GM19324 (cell line): ENCODE measurements around the gene GNAO1.
"Not testable (repeated sequence)": the region's sequence is repeated elsewhere in the genome, so short reads cannot be mapped to it uniquely, and the experiment has no call there.

Source experiments
- ATAC-seq: cut with Tn5 transposase; IDR thresholded peaks from one replicate; pipeline ENCODE4 v1.9.1; 2021; ENCODE audit warnings: mild to moderate bottlenecking, moderate library complexity; ENCODE audit not compliant: unreplicated experiment, low FRiP score

The GNAO1 gene

DNA sequence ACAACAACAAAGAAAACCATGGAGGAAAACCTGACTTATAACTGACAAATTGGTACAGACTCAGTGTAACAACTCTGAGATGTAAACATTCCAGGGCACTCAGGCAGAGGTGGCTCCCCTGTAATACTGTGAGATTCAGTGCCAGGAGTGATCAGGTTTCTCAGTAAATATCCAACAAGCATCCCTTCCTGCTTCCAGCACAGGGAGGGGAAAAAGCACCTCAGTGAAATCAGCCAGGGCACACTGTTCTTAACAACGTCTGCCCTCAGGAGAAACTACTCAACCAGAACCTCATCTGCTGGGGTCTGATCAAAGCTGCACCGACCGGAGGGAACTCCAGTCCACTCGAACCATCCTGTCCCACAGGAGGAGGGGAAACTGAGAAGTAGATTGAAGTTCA is 181.7 kb downstream of the GNAO1 start:
- no peak for ATAC-seq

DNA sequence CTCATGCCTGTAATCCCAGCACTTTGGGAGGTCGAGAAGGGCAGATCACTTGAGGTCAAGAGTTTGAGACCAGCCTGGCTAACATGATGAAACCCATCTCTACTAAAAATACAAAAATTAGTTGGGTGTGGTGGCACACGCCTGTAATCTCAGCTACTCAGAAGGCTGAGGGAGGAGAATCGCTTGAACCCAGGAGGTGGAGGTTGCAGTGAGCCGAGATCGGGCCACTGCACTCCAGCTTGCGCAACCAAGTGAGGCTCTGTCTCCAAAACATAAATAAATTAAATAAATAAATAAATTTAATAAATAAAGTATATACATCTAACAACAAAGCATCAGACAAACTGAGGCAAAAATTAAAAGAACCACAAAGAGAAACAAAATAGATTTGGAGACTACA is 184.5 kb downstream of the GNAO1 start:
- not testable (repeated sequence) for ATAC-seq

GRCh38 chr16:56379044-56379443 is 187.8 kb downstream of the GNAO1 start:
- not testable (repeated sequence) for ATAC-seq

DNA sequence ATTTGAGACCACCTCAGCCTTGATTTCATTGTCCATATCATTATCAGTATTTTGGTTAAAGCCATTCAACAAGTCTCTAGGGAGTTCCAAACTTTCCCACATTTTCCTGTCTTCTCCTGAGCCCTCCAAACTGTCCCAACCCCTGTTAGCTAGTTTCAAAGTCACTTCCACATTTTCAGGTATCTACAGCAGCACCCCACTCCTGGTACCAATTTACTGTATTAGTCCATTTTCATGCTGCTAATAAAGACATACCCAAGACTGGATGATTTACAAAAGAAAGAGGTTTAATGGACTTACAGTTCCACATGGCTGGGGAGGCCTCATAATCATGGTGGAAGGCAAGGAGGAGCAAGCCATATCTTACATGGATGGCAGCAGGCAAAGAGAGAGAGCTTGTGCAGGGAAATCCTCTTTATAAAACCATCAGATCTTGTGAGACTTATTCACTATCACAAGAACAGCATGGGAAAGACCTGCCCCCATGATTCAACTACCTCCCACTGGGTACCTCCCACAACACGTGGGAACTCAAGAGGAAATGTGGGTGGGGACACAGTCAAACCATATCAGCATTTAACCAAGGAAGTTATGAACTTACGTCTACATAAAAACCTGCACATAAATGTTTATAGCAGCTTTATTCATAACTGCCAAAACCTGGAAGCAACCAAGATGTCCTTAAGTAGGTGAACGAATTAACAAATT is 189.6 kb downstream of the GNAO1 start:
- ATAC-seq: not testable (repeated sequence)

GRCh38 chr16:56382459-56382858 is 191.2 kb downstream of the GNAO1 start:
- ATAC-seq: no peak

- ATAC-seq: no peak
Measured at GRCh38 chr16:56382901-56383355, 191.6 kb downstream of the GNAO1 start.

GRCh38 chr16:56384074-56384721 is 192.9 kb downstream of the GNAO1 start:
- no peak for ATAC-seq

DNA sequence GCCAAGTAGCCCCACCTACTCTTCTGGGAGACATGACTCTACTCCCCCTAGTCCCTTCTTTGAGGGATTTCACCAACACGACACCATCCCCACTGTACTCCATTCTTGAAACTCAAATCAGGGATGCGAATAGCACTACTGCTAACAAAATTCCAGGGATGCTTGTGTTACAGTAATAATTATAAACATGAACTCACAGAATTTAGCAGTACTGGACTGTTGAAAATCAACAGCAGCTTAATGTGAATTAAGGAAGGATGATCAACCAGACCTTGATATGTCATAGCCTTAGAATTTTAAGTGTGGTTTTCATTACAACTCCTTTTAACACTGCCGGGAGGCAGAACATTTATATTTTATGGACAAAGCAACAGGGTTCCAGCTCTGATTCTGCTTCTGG is 196.1 kb downstream of the GNAO1 start:
- ATAC-seq: no peak

GRCh38 chr16:56388209-56388608 is 196.9 kb downstream of the GNAO1 start:
- no peak for ATAC-seq

- no peak for ATAC-seq
Measured at GRCh38 chr16:56389554-56389953, 198.3 kb downstream of the GNAO1 start.

DNA sequence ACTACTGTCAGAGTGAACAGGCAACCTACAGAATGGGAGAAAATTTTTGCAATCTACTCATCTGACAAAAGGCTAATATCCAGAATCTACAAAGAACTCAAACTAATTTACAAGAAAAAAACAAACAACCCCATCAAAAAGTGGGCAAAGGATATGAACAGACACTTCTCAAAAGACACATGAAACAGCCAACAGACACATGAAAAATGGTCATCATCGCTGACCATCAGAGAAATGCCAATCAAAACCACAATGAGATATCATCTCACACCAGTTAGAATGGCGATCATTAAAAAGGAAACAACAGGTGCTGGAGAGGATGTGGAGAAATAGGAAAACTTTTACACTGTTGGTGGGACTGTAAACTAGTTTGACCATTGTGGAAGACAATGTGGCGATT is 205.4 kb downstream of the GNAO1 start:
- ATAC-seq: not testable (repeated sequence)

DNA sequence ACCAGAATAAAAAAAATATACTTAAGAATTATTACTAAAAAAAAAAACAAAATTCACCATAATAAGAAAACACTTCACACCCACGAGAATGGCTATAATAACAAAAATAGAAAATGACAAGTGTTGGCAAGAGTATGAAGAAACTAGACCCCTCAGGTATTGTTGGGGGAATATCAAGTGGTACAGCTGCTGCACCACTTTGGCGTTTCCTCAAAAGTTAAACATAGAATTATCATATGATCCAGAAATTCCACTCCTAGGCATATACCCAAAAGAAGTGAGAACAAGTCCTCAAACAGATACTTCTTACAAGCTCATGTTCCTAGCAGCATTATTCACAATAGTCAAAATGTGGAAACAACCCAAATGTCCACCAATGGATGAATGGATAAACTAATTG is 207.8 kb downstream of the GNAO1 start:
- ATAC-seq: no peak

DNA sequence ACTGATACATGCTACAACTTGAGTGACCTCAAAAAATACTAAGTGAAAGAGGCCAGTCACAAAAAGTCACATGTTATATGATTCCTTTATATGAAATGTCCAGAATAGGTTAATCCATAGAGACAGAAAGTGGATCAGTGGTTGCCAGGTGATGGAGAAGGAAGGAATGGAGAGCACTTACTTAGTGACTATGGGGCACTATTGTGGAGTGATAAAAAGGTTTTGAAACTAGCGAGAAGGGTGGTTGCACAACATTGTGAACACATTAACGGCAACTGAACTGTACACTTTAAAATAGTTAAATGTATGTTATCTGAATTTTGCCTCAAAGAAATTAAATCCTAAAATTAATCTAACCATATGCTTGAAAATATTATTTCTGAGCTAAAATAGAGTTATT is 208.2 kb downstream of the GNAO1 start:
- ATAC-seq: no peak

DNA sequence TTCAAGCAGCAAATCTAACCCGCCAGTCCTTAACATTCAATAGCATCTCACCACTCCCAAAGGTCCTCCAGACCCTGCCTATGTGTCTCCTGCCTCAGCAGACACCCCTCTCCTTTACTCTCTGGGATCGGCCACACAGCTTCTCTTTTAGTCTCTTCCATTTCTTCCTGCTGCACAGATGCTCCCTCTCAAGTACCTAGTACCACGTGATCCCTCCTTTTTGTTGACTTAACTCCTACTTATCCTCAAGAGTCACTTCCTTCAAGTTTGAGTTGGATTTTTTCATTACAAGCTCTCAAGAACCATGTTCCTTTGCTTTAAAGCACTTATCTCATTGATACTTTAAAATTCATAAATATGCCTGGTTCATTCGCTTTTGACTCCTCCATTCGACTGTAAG is 209.2 kb downstream of the GNAO1 start:
- no peak for ATAC-seq

DNA sequence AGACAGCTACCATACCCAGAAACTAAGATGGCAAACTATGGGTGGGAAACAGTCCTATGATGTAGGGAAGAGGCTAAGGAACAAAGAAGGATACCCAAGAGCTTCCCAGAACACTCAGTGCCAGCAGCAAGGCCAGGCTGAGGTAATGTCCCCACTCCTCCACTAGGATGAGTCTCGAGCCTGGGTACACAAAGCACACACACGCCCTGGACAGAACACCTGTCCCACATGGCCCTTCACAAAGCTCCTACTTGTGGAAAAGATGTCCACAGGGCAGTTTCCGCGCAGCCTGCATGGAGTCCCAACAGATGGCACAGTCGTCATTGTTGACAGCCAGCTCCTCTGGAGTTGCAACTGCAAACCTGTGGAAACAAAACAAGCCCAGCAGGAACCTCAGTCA is 210.2 kb downstream of the GNAO1 start:
- no peak for ATAC-seq

DNA sequence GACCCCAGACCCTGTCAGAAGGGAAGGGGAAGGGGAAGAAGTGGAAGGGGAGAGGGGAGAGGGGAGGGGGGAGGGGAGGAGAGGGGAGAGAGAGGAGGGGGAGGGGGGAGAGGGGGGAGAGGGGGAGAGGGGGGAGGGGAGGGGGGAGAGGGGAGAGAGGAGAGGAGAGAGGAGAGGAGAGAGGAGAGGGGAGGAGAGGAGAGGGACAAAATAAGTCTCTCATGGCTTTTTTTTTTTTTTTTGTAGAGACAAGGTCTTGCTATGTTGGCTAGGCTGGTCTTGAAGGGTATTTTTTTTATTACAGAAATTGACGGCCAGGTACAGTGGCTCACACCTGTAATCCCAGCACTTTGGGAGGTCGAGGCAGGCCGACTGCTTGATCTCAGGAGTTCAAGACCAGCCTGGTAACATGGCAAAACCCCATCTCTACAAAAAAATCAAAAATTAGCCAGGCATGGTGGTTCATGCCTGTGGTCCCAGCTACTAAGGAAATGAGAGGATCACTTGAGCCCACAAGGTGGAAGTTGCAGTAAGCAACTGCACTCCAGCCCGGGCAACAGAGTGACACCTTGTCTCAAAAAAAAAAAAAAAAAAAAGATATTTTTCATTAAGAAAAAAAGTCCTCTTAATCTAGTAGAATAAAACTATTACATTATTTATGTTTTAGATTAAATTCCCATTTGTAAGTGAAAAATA is 214.8 kb downstream of the GNAO1 start:
- ATAC-seq: no peak
